Lower leg skin (tissue), 4 donors: ENCODE measurements around the gene DLG2. TPM values are rescaled to one million over a fixed set of nuclear protein-coding genes. Genes with fewer than 3 reads are reported as not detected.
"Not testable (repeated sequence)": the region's sequence is repeated elsewhere in the genome, so short reads cannot be mapped to it uniquely, and the experiment has no call there.

ENCODE experiments used
- DNase-seq, 2 donors: peaks; one replicate each; pipeline ENCODE4 v3.0.0-alpha.2; 2019; ENCODE audit warnings: low spot score in 2 of 2
- H3K4me3 ChIP-seq: fragments of 200-600 bp; sonication (generic); 2 replicates; pipeline ENCODE4 v1.5.1; 2017; ENCODE audit warnings: mild to moderate bottlenecking, low read depth; ENCODE audit not compliant: poor library complexity, severe bottlenecking
- CTCF ChIP-seq, 3 donors: fragments of 450-650 bp; IDR thresholded peaks; one replicate each; pipeline ENCODE4 v1.5.1; 2016; ENCODE audit warnings: antibody characterized with exemption in 3 of 3, mild to moderate bottlenecking in 3 of 3, moderate library complexity in 2 of 3
- POLR2A ChIP-seq, 2 donors: fragments of 450-650 bp; IDR thresholded peaks; one replicate each; pipeline ENCODE4 v1.6.1; 2016 to 2017; ENCODE audit warnings: antibody characterized with exemption in 2 of 2, mild to moderate bottlenecking in 1 of 2, moderate library complexity in 1 of 2
- WGBS, 2 donors: methylation state at CpG; one replicate each; pipeline ENCODE4 v1.1.5; 2018; 5-methylcytosine and 5-hydroxymethylcytosine counted together
- intact Hi-C: fragments of 100-400 bp; cut with DNase I; formaldehyde crosslinking; loops from one replicate; pipeline ENCODE4 v1.15.0; 2023; ENCODE audit warnings: low total_unique reads
- total RNA-seq, 4 donors: library from RNA; depleted of rRNA; stranded (reverse); fragments of >200 nt; gene quantifications; one replicate each; pipeline ENCODE4 v1.1.0, GENCODE V29; 2016

The DLG2 gene
- total RNA-seq, 4 donors from 2014 or later = 37.6 to 68.3 (median 46.0) TPM

- intact Hi-C loops = no loop called here
- TF ChIP-seq POLR2A (IDR thresholded peaks at IDR 0.05) (no peak), CTCF (IDR thresholded peaks at IDR 0.05) (no peak)
- no peak for DNase-seq
These were observed 278.2 kb downstream of the DLG2 start for GRCh38 chr11:85348945-85349344.

GRCh38 chr11:85347291-85347690 lies 279.9 kb downstream of the DLG2 start:
- DNase-seq = no peak
- intact Hi-C loops = no loop called here
- H3K4me3 ChIP-seq = no peak overlapping the region
- no peak for TF ChIP-seq CTCF (IDR thresholded peaks at IDR 0.05)
- TF ChIP-seq POLR2A (IDR thresholded peaks at IDR 0.05) = no peak
- 42 to 53% methylated on average over 1 of the region's 1 CpG for WGBS, 2 donors

More at GRCh38 chr11:85348945-85349344, 278.2 kb downstream of the DLG2 start:
- no peak overlapping the region for H3K4me3 ChIP-seq

GRCh38 chr11:85346484-85346883 lies 280.7 kb downstream of the DLG2 start:
- no peak for DNase-seq
- WGBS, 2 donors = 84% methylated on average over 6 of the region's 6 CpGs
- no peak overlapping the region for H3K4me3 ChIP-seq
- intact Hi-C loops = no loop called here
- no peak for TF ChIP-seq CTCF (IDR thresholded peaks at IDR 0.05)
- TF ChIP-seq POLR2A (IDR thresholded peaks at IDR 0.05) = no peak

GRCh38 chr11:85340846-85341245 lies 286.3 kb downstream of the DLG2 start:
- intact Hi-C loops, DNase-seq, H3K4me3 ChIP-seq: not testable (repeated sequence)
- WGBS, 2 donors = 83 to 89% methylated on average over 3 of the region's 3 CpGs

GRCh38 chr11:85318573-85318972 lies 308.6 kb downstream of the DLG2 start:
- intact Hi-C loops = no loop called here
- WGBS, 2 donors = 73 to 81% methylated on average over 1 of the region's 1 CpG
- no peak for DNase-seq
- no peak for TF ChIP-seq POLR2A (IDR thresholded peaks at IDR 0.05)
- TF ChIP-seq CTCF (IDR thresholded peaks at IDR 0.05) = no peak
- H3K4me3 ChIP-seq = no peak overlapping the region

GRCh38 chr11:85316967-85317366 lies 310.2 kb downstream of the DLG2 start:
- DNase-seq = no peak
- intact Hi-C loops = no loop called here
- no peak overlapping the region for H3K4me3 ChIP-seq
- TF ChIP-seq CTCF (IDR thresholded peaks at IDR 0.05) (no peak), POLR2A (IDR thresholded peaks at IDR 0.05) (no peak)
- 78 to 79% methylated on average over 5 of the region's 5 CpGs for WGBS, 2 donors
